Epithelial cell of proximal tubule (primary cell): Measurements from ENCODE around the gene DEDD. TPM values are rescaled to one million over a fixed set of nuclear protein-coding genes. Genes with fewer than 3 reads are reported as not detected.
"Not testable (repeated sequence)": the region's sequence is repeated elsewhere in the genome, so short reads cannot be mapped to it uniquely, and the experiment has no call there.

ENCODE experiments used
- DNase-seq: peaks from one replicate; pipeline ENCODE4 v3.0.0-alpha.2; 2011; ENCODE audit warnings: low read depth
- H3K4me3 ChIP-seq: 2 replicates; pipeline ENCODE4 v1.5.1; 2011; ENCODE audit warnings: low read depth, mild to moderate bottlenecking, low read length
- total RNA-seq: library from RNA; depleted of rRNA; stranded (reverse); fragments of >200 nt; gene quantifications from 2 replicates; pipeline ENCODE4 v1.2.3, GENCODE V29; 2015
- TF ChIP-seq, protein P1 (sequence below): conservative IDR thresholded peaks from 2 replicates; pipeline ENCODE4 v1.5.1; 2012; ENCODE audit warnings: low read depth, mild to moderate bottlenecking, low read length

The DEDD gene
- total RNA-seq, 1 donor from 2014 or later, result 22.8 TPM

- no peak for DNase-seq
- H3K4me3 ChIP-seq, result peak within 1 kb of the TSS; percentile 86
- TF ChIP-seq, protein P1, sequence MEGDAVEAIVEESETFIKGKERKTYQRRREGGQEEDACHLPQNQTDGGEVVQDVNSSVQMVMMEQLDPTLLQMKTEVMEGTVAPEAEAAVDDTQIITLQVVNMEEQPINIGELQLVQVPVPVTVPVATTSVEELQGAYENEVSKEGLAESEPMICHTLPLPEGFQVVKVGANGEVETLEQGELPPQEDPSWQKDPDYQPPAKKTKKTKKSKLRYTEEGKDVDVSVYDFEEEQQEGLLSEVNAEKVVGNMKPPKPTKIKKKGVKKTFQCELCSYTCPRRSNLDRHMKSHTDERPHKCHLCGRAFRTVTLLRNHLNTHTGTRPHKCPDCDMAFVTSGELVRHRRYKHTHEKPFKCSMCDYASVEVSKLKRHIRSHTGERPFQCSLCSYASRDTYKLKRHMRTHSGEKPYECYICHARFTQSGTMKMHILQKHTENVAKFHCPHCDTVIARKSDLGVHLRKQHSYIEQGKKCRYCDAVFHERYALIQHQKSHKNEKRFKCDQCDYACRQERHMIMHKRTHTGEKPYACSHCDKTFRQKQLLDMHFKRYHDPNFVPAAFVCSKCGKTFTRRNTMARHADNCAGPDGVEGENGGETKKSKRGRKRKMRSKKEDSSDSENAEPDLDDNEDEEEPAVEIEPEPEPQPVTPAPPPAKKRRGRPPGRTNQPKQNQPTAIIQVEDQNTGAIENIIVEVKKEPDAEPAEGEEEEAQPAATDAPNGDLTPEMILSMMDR, result no peak
Observed at GRCh38 chr1:161117759-161118581, 14.5 kb downstream of the DEDD start, which contains the start of the genes NIT1 and PFDN2. NIT1 (plus strand) TSS chr1:161118105; CDS start chr1:161118177, 72 bp downstream. PFDN2 (minus strand) TSS chr1:161118037; CDS start chr1:161118026, 11 bp downstream.

GRCh38 chr1:161115961-161116360, 16.5 kb downstream of the DEDD start:
- H3K4me3 ChIP-seq, DNase-seq: not testable (repeated sequence)

DNA sequence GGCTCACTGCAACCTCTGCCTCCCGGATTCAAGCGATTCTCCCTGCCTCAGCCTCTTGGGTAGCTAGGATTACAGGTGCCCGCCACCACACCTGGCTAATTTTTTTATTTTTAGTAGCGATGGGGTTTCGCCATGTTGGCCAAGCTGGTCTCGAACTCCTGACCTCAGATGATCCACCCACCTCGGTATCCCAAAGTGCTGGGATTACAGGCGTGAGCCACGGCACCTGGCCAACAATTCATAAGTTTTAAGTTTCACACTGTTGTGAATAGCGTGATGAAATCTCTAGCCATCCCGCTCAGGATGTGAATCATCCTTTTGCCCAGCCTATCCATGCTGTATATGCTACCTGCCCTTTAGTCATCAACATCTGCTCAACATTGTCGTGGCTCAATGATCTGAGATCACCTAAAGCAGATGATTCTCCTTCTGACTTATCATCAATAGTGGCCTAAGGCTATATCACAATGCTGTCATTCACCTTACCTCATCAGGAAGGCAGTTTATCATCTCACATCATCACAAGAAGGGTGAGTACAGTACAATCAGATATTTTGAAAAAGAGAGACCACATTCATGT, 17.2 kb downstream of the DEDD start:
- TF ChIP-seq, protein P1, result no peak
- H3K4me3 ChIP-seq, result no peak overlapping the region

DNA sequence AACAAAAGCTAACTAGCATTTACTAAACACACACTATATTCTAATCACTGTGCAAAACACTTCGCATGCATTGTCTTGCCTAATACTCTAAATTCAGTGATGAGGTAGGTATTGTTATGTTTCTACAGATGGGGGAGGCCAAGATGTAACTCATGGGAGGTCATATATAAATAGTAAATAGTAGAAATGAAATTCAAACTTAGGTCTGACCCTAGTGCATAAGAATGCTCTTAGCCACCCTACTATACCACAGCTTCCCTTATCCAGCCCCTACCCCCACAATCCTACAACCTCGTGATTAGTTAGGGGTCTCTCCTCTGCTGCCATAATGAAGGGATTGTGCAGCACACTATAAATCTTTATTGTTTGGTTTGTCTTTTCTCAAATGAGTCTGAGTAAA, 17.9 kb downstream of the DEDD start:
- TF ChIP-seq, protein P1, result no peak
- no peak for DNase-seq
- no peak overlapping the region for H3K4me3 ChIP-seq

More for the DNA sequence above, 17.2 kb downstream of the DEDD start:
- peak; percentile 86 for DNase-seq

- TF ChIP-seq, protein P1, result no peak
- DNase-seq, result no peak
- H3K4me3 ChIP-seq, result no peak overlapping the region
Observed at GRCh38 chr1:161113915-161114314, 18.6 kb downstream of the DEDD start.

DNA sequence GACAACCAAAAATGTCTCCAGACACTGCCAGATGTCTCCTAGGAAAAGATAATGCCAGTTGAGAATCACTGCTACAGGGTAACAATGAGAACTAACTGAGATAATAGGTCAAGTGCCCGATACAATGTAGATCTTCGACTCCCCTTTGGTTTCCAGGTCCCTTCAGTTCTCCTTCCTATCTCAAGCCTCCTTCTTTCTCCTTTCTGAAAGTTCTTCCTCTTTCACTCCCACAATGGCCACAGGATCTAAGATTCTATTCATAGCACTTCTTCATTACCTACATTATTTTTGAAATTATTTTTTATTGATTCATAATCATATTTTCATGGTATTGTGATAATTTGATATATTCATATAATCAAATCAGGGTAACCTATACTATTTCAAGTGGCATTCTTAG, 20.9 kb downstream of the DEDD start:
- no peak for DNase-seq
- TF ChIP-seq, protein P1, result no peak
- H3K4me3 ChIP-seq, result no peak overlapping the region

DNA sequence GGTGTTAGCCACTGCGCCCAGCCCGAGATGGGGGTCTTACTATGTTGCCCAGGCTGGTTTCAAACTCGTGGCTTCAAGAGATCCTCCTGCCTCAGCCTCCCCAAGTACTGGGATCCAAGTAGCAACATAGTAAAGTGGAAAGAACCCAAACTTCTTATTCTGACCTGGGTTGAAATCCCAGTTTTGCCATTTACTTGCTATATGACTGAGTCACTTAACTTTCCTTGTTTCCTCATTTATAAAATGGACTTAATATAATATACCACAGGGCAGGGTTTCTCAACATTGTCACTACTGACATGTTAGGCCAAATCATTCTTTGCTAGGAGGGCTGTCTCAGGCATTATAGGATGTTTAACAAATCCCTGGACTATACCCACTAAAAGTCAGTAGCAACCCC, 21.4 kb downstream of the DEDD start:
- H3K4me3 ChIP-seq, result no peak overlapping the region
- TF ChIP-seq, protein P1, result no peak
- no peak for DNase-seq
